Measurements from ENCODE around the gene NAALADL1. TPM values are rescaled to one million over a fixed set of nuclear protein-coding genes. Genes with fewer than 3 reads are reported as not detected.

The NAALADL1 gene
- total and polyA plus RNA-seq, 4 donors: 14.1 to 45.9 (median 27.6) TPM

DNA sequence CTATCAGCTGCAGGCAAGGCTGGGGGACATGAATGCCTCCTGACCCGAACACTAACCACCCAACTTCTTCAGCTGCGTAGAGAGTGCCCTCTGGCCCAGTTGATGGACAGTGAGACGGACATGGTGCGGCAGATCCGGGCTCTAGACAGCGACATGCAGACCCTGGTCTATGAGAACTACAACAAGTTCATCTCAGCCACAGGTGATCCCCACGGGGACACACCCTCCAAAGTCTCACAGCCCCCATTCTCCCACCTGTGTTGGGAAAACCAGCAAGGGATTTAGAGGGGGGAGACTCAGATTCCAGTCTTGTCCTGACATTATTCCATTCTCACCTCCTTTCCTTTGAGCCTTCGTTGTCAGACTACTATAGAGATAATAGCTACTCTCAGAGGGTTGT is 38.6 kb upstream of the NAALADL1 start:
- 30 to 32% methylated on average over 8 of the region's 8 CpGs for WGBS, 2 donors
- H3K27ac ChIP-seq (ENCODE audit: low read depth in 1 of 2, low read length in 2 of 2): no peak overlapping the region
- H3K4me1 ChIP-seq (ENCODE audit: control insufficient read depth in 1 of 2, insufficient read depth in 2 of 2, low read length in 2 of 2): no peaks in the 10 kb centered on the region
- H3K36me3 ChIP-seq (ENCODE audit: control insufficient read depth in 1 of 2, insufficient read depth in 2 of 2, low read length in 1 of 2): no peaks in the 10 kb centered on the region
- no peaks in the 10 kb centered on the region for H3K9me3 ChIP-seq (ENCODE audit: control insufficient read depth, low read length)
- peak overlapping the region; percentile 78 to 98 for H3K4me3 ChIP-seq (ENCODE audit: low read length in 2 of 2)
- no peaks in the 10 kb centered on the region for H3K27me3 ChIP-seq (ENCODE audit: control insufficient read depth in 1 of 2, insufficient read depth in 2 of 2, low read length in 1 of 2)
- intact Hi-C loops (cut with DNase I): loop anchor here in 1 of 2 donors (5.0 kb wide), 1 partner anchor 55 kb away; the partner anchor contains the start of gene SAC3D1
- ATAC-seq (ENCODE audit: low FRiP score) (no peak), DNase-seq (no peak)

- Histone ChIP-seq H3K27ac (ENCODE audit: low read depth in 1 of 2, low read length in 2 of 2) (peak within 1 kb of the TSS; percentile 41 to 80), H3K4me1 (ENCODE audit: control insufficient read depth in 1 of 2, insufficient read depth in 2 of 2, low read length in 2 of 2) (no peaks in the 10 kb centered on the region), H3K27me3 (ENCODE audit: control insufficient read depth in 1 of 2, insufficient read depth in 2 of 2, low read length in 1 of 2) (no peaks in the 10 kb centered on the region), H3K4me3 (ENCODE audit: low read length in 2 of 2) (peak within 1 kb of the TSS; percentile 78 to 98), H3K36me3 (ENCODE audit: control insufficient read depth in 1 of 2, insufficient read depth in 2 of 2, low read length in 1 of 2) (no peaks in the 10 kb centered on the region), H3K9me3 (ENCODE audit: control insufficient read depth, low read length) (no peaks in the 10 kb centered on the region)
- 0 to 1% methylated on average over 49 to 52 of the region's 52 CpGs for WGBS, 2 donors
- DNase-seq (peak; percentile 93), ATAC-seq (ENCODE audit: low FRiP score) (peak; percentile 96)
- intact Hi-C loops (cut with DNase I): loop anchor here in 1 of 2 donors (5.0 kb wide), 1 partner anchor 54 kb away; the partner anchor contains the start of gene SAC3D1
These were observed 37.8 kb upstream of the NAALADL1 start, which contains the start of gene VPS51 for GRCh38 chr11:65095974-65096806. Gene VPS51 (plus strand): TSS chr11:65096214. CDS start chr11:65096251, 37 bp downstream.

DNA sequence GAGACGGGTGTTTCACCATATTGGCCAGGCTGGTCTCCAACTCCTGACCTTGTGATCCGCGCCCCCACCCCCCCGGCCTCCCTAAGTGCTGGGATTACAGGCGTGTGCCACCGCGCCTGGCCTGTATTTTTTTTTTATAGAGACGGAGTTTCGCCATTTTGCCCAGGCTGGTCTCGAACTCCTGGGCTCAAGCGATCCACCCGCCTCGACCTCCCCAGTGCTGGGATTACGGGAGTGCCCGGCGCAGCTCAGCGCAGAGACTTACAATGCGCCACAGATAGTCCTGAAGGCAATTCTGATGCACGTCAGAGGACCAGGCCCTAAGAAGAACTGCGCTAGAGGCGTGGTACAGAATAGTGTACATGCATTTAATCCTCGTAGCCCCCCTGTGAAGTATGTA is 37.1 kb upstream of the NAALADL1 start:
- H3K9me3 ChIP-seq (ENCODE audit: control insufficient read depth, low read length): no peaks in the 10 kb centered on the region
- 71 to 74% methylated on average over 22 of the region's 22 CpGs for WGBS, 2 donors
- H3K27me3 ChIP-seq (ENCODE audit: control insufficient read depth in 1 of 2, insufficient read depth in 2 of 2, low read length in 1 of 2): no peaks in the 10 kb centered on the region
- ATAC-seq (ENCODE audit: low FRiP score) (no peak), DNase-seq (no peak)
- H3K27ac ChIP-seq (ENCODE audit: low read depth in 1 of 2, low read length in 2 of 2): no peak overlapping the region
- H3K4me3 ChIP-seq (ENCODE audit: low read length in 2 of 2): no peak overlapping the region
- H3K4me1 ChIP-seq (ENCODE audit: control insufficient read depth in 1 of 2, insufficient read depth in 2 of 2, low read length in 2 of 2): no peaks in the 10 kb centered on the region
- intact Hi-C loops (cut with DNase I): loop anchor here in 1 of 2 donors (5.0 kb wide), 1 partner anchor 53 kb away; the partner anchor contains the start of gene SAC3D1
- H3K36me3 ChIP-seq (ENCODE audit: control insufficient read depth in 1 of 2, insufficient read depth in 2 of 2, low read length in 1 of 2): no peaks in the 10 kb centered on the region

DNA sequence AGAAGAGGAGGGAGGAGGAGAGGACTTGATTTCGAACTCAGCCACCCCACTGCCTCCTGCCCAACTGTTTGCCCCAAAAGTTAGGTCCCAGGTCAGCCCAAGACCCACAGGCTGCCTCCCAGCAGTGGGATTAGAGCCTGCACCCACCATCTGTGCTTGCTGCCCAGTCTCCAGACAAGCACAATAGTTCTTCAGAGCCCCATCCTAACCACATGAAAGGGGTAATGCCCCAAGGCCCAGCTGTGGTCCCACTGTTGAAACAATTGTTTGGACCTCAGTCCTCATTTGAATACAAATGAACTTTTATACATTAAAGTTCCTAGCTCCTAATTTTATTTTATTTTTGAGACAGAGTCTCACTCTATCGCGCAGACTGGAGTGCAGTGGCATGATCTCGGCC is 32.3 kb upstream of the NAALADL1 start:
- intact Hi-C loops (cut with DNase I): no loop called here
- no peak for DNase-seq
- Histone ChIP-seq H3K36me3 (ENCODE audit: control insufficient read depth in 1 of 2, insufficient read depth in 2 of 2, low read length in 1 of 2) (no peaks in the 10 kb centered on the region), H3K4me3 (ENCODE audit: low read length in 2 of 2) (no peak overlapping the region), H3K4me1 (ENCODE audit: control insufficient read depth in 1 of 2, insufficient read depth in 2 of 2, low read length in 2 of 2) (no peaks in the 10 kb centered on the region), H3K9me3 (ENCODE audit: control insufficient read depth, low read length) (no peaks in the 10 kb centered on the region), H3K27ac (ENCODE audit: low read depth in 1 of 2, low read length in 2 of 2) (no peak overlapping the region), H3K27me3 (ENCODE audit: control insufficient read depth in 1 of 2, insufficient read depth in 2 of 2, low read length in 1 of 2) (no peaks in the 10 kb centered on the region)
- ATAC-seq (ENCODE audit: low FRiP score): no peak
- 89 to 95% methylated on average over 4 of the region's 4 CpGs for WGBS, 2 donors

DNA sequence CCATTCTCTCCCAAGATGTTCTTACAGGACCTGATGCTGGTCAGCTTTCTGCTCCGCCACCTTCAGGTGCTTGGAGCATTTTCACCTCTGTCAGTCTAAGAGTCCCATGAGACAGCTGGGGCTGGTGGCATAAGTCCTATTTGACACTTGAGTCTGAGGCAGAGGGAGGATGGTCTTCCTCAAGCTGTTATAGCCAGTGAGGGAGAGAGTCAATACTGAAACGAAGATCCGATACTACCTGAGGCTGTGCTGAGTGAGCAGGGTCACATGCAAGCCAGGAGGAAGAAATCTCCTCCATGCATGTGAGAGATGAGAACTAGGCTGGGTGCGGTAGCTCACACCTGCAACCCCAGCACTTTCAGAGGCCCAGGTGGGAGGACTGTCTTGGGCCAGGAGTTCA is 31.3 kb upstream of the NAALADL1 start:
- H3K4me3 ChIP-seq (ENCODE audit: low read length in 2 of 2): no peak overlapping the region
- ATAC-seq (ENCODE audit: low FRiP score) (no peak), DNase-seq (no peak)
- intact Hi-C loops (cut with DNase I): loop anchor here in 1 of 2 donors (10.0 kb wide), 1 partner anchor 65 kb away; the partner anchor contains the start of gene SNX15
- H3K36me3 ChIP-seq (ENCODE audit: control insufficient read depth in 1 of 2, insufficient read depth in 2 of 2, low read length in 1 of 2): no peaks in the 10 kb centered on the region
- WGBS, 2 donors: 89 to 91% methylated on average over 4 of the region's 4 CpGs
- no peaks in the 10 kb centered on the region for H3K9me3 ChIP-seq (ENCODE audit: control insufficient read depth, low read length)
- no peak overlapping the region for H3K27ac ChIP-seq (ENCODE audit: low read depth in 1 of 2, low read length in 2 of 2)
- no peaks in the 10 kb centered on the region for H3K27me3 ChIP-seq (ENCODE audit: control insufficient read depth in 1 of 2, insufficient read depth in 2 of 2, low read length in 1 of 2)
- H3K4me1 ChIP-seq (ENCODE audit: control insufficient read depth in 1 of 2, insufficient read depth in 2 of 2, low read length in 2 of 2): no peaks in the 10 kb centered on the region

DNA sequence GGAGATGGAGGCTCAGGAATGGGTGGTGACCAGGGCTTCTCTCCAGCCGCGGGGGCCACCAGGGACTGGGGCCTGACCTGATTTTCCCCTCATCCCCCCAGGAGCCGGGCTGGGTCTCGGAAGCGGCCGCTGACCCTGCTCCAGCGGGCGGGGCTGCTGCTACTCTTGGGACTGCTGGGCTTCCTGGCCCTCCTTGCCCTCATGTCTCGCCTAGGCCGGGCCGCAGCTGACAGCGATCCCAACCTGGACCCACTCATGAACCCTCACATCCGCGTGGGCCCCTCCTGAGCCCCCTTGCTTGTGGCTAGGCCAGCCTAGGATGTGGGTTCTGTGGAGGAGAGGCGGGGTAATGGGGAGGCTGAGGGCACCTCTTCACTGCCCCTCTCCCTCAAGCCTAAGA is 29.5 kb upstream of the NAALADL1 start:
- intact Hi-C loops (cut with DNase I): loop anchor here in 1 of 2 donors (10.0 kb wide), 1 partner anchor 63 kb away; the partner anchor contains the start of gene SNX15
- no peak for ATAC-seq (ENCODE audit: low FRiP score)
- 90 to 93% methylated on average over 15 of the region's 15 CpGs for WGBS, 2 donors

DNA sequence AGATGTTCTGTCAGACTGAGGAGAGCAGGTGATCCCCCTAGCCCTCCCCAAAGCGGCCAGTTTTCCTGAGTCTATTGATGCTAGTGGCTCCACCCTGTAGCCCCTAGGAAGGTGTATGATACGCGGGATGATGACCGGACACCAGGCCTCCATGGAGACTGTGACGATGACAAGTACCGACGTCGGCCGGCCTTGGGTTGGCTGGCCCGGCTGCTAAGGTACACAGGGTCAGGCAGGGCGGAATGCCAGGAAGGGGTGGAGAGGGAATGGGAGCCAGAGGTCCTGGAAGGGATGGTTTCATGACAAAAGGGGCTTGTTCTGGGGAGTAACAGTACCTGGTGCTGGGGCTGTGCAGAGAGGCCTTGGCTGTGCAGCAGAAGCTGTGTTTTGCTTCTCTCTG is 28.9 kb upstream of the NAALADL1 start:
- H3K4me3 ChIP-seq (ENCODE audit: low read length in 2 of 2): no peak overlapping the region
- H3K9me3 ChIP-seq (ENCODE audit: control insufficient read depth, low read length): no peaks in the 10 kb centered on the region
- H3K4me1 ChIP-seq (ENCODE audit: control insufficient read depth in 1 of 2, insufficient read depth in 2 of 2, low read length in 2 of 2): no peaks in the 10 kb centered on the region
- no peaks in the 10 kb centered on the region for H3K27me3 ChIP-seq (ENCODE audit: control insufficient read depth in 1 of 2, insufficient read depth in 2 of 2, low read length in 1 of 2)
- no peak for DNase-seq
- no peak for ATAC-seq (ENCODE audit: low FRiP score)
- no peak overlapping the region for H3K27ac ChIP-seq (ENCODE audit: low read depth in 1 of 2, low read length in 2 of 2)
- no peaks in the 10 kb centered on the region for H3K36me3 ChIP-seq (ENCODE audit: control insufficient read depth in 1 of 2, insufficient read depth in 2 of 2, low read length in 1 of 2)
- WGBS, 2 donors: 86 to 89% methylated on average over 11 of the region's 11 CpGs
- intact Hi-C loops (cut with DNase I): loop anchor here in 1 of 2 donors (10.0 kb wide), 1 partner anchor 62 kb away; the partner anchor contains the start of gene SNX15

More for the DNA sequence above, 29.5 kb upstream of the NAALADL1 start:
- DNase-seq: no peak
- H3K36me3 ChIP-seq (ENCODE audit: control insufficient read depth in 1 of 2, insufficient read depth in 2 of 2, low read length in 1 of 2): no peaks in the 10 kb centered on the region
- no peak overlapping the region for H3K27ac ChIP-seq (ENCODE audit: low read depth in 1 of 2, low read length in 2 of 2)
- no peaks in the 10 kb centered on the region for H3K27me3 ChIP-seq (ENCODE audit: control insufficient read depth in 1 of 2, insufficient read depth in 2 of 2, low read length in 1 of 2)
- H3K4me1 ChIP-seq (ENCODE audit: control insufficient read depth in 1 of 2, insufficient read depth in 2 of 2, low read length in 2 of 2): no peaks in the 10 kb centered on the region
- H3K9me3 ChIP-seq (ENCODE audit: control insufficient read depth, low read length): no peaks in the 10 kb centered on the region
- H3K4me3 ChIP-seq (ENCODE audit: low read length in 2 of 2): no peak overlapping the region

GRCh38 chr11:65086809-65087208 is 28.5 kb upstream of the NAALADL1 start:
- H3K4me3 ChIP-seq (ENCODE audit: low read length in 2 of 2): no peak overlapping the region
- intact Hi-C loops (cut with DNase I): loop anchor here in 1 of 2 donors (10.0 kb wide), 1 partner anchor 62 kb away; the partner anchor contains the start of gene SNX15
- no peaks in the 10 kb centered on the region for H3K9me3 ChIP-seq (ENCODE audit: control insufficient read depth, low read length)
- no peak overlapping the region for H3K27ac ChIP-seq (ENCODE audit: low read depth in 1 of 2, low read length in 2 of 2)
- 88 to 94% methylated on average over 9 of the region's 9 CpGs for WGBS, 2 donors
- DNase-seq (no peak), ATAC-seq (ENCODE audit: low FRiP score) (no peak)
- H3K27me3 ChIP-seq (ENCODE audit: control insufficient read depth in 1 of 2, insufficient read depth in 2 of 2, low read length in 1 of 2): no peaks in the 10 kb centered on the region
- H3K4me1 ChIP-seq (ENCODE audit: control insufficient read depth in 1 of 2, insufficient read depth in 2 of 2, low read length in 2 of 2): no peaks in the 10 kb centered on the region
- no peaks in the 10 kb centered on the region for H3K36me3 ChIP-seq (ENCODE audit: control insufficient read depth in 1 of 2, insufficient read depth in 2 of 2, low read length in 1 of 2)
